Kidney glomerular epithelial cell (primary cell): Measurements from ENCODE around the gene ATP5ME.
"Not testable (repeated sequence)": the region's sequence is repeated elsewhere in the genome, so short reads cannot be mapped to it uniquely, and the experiment has no call there.

Source experiments
- DNase-seq: peaks from one replicate; lab custom pipeline; 2025; lab: John Stamatoyannopoulos, UW

ATP5ME gene

GRCh38 chr4:654503-654845, 19.6 kb downstream of the ATP5ME start:
- no peak for DNase-seq

GRCh38 chr4:653831-654502, 20.1 kb downstream of the ATP5ME start:
- no peak for DNase-seq

- no peak for DNase-seq
Measured at GRCh38 chr4:653080-653821, 20.8 kb downstream of the ATP5ME start.

DNA sequence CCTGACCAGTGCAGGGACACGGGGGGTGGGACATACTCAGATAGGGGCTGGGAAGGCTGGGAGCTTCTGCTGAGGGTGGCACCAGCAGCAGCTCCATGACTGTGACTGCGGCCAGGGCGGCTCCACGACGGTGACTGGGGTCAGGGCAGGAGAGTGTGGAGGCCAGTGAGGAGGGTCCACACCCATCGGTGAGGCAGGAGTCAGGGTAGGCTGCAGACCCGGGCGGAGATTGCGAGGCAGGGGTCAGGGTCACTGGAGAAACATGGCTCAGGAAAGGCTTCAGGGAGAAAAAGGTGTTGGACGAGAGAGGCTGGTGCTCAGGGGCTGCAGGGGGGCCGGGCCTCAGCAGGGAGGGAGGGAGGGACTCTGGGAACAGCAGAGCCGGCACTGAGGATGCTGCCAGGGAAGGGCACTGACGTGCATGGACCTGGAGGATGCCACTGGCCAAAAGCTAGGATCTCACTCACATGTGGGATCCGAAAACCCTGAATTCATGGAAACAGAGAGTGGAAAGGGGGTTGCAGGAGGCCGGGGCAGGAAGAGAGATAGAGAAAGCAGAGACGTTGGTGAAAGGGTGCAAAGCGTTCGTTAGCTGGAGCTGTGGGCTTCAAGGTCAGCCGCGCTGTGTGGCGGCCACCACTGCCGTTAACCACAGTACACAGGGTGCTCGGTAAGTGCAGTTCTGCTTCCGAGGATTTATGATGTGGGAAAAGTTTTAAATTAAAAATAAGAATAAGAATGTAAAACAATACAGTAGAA, 22.0 kb downstream of the ATP5ME start:
- DNase-seq: no peak

DNA sequence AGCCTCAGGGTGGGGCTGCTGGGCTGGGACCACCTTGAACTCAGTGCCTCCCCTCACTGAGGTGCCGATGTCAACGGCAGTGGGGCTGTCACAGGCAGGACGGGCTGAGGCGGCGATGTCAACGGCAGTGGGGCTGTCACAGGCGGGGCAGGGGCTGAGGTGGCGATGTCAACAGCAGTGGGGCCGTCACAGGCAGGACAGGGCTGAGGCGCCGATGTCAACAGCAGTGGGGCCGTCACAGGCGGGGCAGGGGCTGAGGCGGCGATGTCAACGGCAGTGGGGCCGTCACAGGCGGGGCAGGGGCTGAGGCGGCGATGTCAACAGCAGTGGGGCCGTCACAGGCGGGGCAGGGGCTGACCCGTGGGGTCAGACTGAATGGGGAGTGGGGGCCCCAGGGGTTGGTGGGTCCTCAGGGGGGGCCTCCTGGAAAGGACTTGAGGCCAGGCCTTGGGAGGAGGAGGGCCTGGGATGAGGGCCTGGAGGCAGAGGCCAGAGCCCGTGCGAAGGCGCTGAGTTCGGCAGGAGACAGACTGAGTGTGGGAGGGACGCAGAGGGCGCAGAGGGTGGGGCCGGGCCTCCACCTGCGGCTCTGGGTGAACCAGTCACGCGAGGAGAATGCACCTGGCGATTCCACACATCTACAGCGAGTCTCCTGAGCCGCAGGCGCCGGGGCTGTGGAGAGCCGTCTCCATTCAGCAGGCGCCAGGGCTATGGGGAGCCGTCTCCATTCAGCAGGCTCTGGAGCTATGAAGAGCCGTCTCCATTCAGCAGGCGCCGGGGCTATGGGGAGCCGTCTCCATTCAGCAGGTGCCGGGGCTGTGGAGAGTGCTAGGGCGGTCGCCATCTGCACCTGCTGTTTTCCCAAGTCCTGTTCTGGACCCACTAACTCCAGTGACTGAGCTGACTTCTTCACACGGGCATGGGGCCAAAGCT, 22.9 kb downstream of the ATP5ME start:
- no peak for DNase-seq

DNA sequence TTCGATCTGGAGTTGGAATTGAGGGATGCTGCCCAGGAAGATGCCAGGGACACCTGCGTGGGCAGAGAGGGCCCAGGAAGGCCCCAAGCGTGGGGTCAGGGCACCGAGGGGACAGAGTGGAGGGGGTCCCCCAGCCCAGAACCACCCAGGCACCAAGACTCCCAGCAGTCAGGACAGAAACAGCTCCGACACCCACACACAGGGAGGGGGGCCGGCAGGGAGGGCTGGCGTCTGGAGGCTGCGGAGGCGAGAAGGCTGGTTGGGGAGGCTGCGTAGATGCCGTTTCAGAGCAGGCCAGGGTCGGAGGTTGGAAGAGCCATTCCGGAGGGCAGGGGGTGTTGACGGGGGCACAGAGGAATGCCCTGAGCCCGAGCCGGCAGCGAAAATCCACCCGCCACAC, 23.6 kb downstream of the ATP5ME start:
- no peak for DNase-seq

DNA sequence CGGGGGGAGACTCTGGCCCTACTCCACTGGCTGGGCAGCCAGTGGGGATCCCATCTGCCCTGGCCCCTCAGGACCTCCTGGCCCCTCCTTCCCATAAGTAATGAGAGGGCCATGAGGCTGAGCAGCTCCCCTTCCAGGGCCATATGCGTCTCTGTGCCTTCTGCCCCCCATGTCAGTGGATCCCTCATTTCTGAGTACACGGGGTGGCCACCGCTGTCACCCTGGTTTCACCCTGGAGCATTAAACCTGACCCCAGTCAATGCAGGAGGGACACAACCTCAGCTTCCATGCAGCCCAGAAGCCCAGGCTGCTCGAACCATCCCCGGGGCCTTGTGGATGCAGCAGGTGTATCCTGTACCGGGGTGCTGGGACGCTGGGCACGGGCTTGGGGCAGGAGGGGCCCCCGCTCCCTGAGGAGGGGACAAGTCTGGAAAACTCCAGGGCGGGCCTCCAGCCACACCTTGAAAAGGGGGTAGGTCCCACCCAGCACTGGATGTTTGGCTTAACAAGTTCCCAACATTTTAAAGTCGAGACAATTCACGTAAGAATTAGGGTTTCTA, 24.2 kb downstream of the ATP5ME start:
- no peak for DNase-seq

GRCh38 chr4:649293-649625, 24.8 kb downstream of the ATP5ME start:
- no peak for DNase-seq

- DNase-seq: no peak
Measured at GRCh38 chr4:648579-649292, 25.3 kb downstream of the ATP5ME start.

DNA sequence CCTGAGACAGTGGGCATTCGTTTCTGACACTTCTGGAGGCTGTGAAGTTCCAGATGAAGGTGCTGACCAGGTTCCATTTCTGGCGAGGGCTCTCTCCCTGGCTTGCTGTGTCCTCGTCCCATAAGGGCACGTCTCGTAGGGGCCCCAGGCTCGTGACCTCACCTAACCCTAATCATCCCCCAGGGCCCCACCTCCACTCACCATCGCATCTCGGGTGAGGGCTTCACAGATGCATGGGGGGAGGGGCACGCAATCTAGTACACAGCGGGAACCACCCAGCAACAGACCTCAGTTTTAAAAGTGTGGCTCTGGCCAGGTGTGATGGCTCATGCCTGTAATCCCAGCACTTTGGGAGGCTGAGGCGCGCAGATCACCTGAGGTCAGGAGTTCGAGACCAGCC, 26.6 kb downstream of the ATP5ME start:
- no peak for DNase-seq

- DNase-seq: no peak
Measured at GRCh38 chr4:646460-646859, 27.6 kb downstream of the ATP5ME start.

GRCh38 chr4:642366-642765, 31.7 kb downstream of the ATP5ME start:
- not testable (repeated sequence) for DNase-seq

GRCh38 chr4:637536-638280, 36.4 kb downstream of the ATP5ME start:
- DNase-seq: no peak

DNA sequence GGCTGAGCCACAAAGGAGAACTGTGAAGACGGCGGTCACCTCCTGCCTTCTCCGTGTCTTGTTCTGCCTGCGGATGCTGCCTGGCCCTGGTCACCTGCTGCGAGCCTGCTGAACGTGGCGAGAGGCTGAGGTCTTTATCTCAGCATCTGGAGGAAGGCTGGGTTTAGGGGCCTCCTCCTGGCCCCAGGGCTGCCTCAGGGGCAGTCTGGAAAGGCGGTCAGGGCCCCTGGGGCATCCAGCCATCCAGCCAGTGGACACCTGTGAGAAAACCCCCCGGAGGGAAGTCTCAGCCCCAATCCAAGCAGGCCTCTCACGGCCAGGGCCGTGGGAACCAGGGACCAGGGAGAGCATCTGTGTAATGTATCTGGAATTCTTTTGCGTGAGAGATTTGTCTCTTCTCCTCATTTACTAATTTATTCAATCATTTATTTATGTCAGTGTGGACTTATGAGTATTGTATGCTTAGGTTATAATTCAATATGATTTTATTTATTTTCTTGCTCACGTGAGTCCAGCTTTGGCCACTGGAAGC, 37.4 kb downstream of the ATP5ME start:
- DNase-seq: no peak

DNA sequence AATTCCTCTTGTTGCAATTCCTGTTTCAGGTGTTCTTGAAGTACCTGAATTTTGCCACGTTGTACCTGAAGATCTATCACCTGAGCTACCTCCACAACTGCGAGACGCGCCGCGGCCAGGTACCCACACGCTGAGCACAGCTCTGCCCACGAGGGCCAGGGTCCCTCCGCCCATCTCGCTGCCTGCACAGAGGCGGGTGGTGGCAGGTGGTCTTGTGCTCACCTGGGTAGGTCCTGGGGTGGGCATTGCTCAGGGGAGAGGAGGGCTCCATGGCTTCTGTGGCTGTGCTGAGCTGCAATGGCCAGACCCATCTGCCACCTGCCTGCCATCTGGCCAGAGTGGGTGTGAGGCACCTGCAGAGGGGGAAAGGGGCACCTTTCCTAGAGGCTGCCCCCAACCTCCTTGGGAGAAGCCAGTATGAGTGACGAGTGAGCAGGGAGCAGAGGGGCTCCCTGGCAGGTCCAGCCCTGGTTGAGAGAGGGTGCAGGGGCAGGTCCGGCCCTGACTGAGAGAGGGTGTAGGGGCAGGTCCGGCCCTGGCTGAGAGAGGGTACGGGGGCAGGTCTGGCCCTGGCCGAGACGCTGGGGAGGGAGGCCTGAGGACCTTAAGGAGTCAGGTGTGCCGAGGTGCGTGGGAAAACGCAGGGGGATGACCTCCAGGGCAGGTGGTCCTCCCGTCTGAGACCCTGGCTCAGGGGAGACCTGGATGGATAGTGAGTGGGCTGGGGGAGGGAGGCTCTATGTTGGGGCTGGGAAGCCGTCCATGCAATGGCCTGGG, 38.0 kb downstream of the ATP5ME start:
- no peak for DNase-seq

GRCh38 chr4:635066-635835, 38.8 kb downstream of the ATP5ME start:
- DNase-seq: not testable (repeated sequence)

GRCh38 chr4:634599-634985, 39.5 kb downstream of the ATP5ME start:
- DNase-seq: no peak

DNA sequence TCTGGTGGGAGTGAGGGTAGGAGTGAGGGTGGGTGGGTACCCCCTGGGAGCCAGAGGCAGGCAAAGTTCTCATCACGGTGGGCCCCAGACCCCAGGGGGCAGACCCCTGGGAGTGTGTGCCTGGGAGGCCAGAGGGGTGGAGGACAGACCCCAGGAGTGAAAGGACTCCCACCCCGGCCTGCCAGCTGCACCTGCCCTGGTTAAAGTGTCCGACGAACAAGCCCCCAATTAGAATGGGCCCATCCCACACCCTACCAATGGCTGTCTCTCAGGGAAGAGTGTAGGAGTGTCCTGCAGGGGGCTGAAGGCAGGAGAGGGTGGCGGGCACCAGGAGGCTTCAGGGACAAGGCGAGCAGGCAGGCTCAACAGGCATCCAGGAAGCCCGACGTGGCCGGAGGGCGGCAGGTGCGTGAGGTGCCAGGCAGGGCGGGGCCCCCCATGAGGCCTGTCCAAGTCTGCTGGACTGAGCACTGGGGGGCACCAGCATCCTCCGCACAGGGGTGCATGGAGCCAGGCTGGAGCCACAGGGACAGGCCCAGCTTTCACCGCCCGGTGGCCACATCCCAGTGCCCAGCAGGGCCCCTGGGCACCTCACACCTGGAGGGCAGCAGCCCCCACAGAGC, 40.0 kb downstream of the ATP5ME start:
- DNase-seq: no peak
